Gastrocnemius medialis (tissue), 4 donors: Measurements from ENCODE around the gene PIK3C2B.

Source experiments
- CTCF ChIP-seq, 5 experiments: fragments of 450-650 bp in 3 of 5; fragments of 200-600 bp in 2 of 5; sonication (generic) in 2 of 5; IDR thresholded peaks in 4 of 5; conservative IDR thresholded peaks in 1 of 5; 1 replicate in 4 of 5; 2 replicates in 1 of 5; pipeline ENCODE4 v1.5.1; 2016 to 2019; ENCODE audit warnings: antibody characterized with exemption in 5 of 5, mild to moderate bottlenecking in 3 of 5, moderate library complexity in 3 of 5
- POLR2A ChIP-seq, 2 donors: fragments of 450-650 bp; IDR thresholded peaks; one replicate each; pipeline ENCODE4 v1.6.1; 2017; ENCODE audit warnings: antibody characterized with exemption in 2 of 2, mild to moderate bottlenecking in 2 of 2, moderate library complexity in 2 of 2

GRCh38 chr1:204524986-204525385 is 30.4 kb upstream of the PIK3C2B start:
- TF ChIP-seq CTCF (IDR thresholded peaks at IDR 0.05 in 4 of 5, conservative IDR thresholded peaks at IDR 0.05 in 1 of 5): no peak
- TF ChIP-seq POLR2A (IDR thresholded peaks at IDR 0.05): no peak
